Astrocyte of the spinal cord (primary cell): ENCODE results near the gene SORL1.

ENCODE experiments used
- DNase-seq: peaks from one replicate; pipeline ENCODE4 v3.0.0; 2011; ENCODE audit warnings: low read depth, low spot score
- H3K4me3 ChIP-seq: 2 replicates; pipeline ENCODE4 v1.5.1; 2011; ENCODE audit warnings: low read depth, mild to moderate bottlenecking, low read length, moderate library complexity
- CTCF ChIP-seq: IDR thresholded peaks from 2 replicates; pipeline ENCODE4 v1.5.1; 2012; ENCODE audit warnings: low read depth, mild to moderate bottlenecking, low read length, inconsistent platforms
- in situ Hi-C: cut with HindIII; loops from 2 replicates; pipeline ENCODE4 v1.10.0; 2017; ENCODE audit warnings: low sequenced_read_pairs

The SORL1 gene

DNA sequence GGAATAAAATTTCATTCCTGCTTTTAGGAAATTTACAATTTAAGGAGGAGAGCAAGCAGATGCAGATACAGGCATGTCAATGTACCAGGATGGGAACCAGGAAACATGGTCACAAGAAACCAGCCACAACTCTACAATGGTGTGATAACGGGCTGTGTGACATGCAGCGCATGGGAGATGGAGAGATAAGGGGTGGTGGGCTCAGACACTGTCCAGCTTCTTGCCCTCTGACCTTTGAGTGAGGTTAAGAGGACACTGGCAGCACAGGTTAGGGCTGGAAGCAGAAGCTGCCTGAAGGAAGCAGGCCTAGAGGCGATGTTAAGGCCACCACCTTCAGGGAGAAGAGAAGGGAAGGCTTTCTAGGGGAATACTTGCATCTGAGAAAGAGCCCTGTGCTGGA is 3.0 kb downstream of the SORL1 start:
- H3K4me3 ChIP-seq, result no peak overlapping the region
- TF ChIP-seq CTCF, result no peak
- no peak for DNase-seq
- in situ Hi-C loops, result no loop called here

GRCh38 chr11:121456151-121456550 is 4.0 kb downstream of the SORL1 start:
- DNase-seq, result no peak
- no peak overlapping the region for H3K4me3 ChIP-seq
- in situ Hi-C loops, result no loop called here
- no peak for TF ChIP-seq CTCF

- no peak for TF ChIP-seq CTCF
- in situ Hi-C loops, result no loop called here
- H3K4me3 ChIP-seq, result no peak overlapping the region
- no peak for DNase-seq
These were observed 4.8 kb downstream of the SORL1 start for GRCh38 chr11:121456816-121457431.

DNA sequence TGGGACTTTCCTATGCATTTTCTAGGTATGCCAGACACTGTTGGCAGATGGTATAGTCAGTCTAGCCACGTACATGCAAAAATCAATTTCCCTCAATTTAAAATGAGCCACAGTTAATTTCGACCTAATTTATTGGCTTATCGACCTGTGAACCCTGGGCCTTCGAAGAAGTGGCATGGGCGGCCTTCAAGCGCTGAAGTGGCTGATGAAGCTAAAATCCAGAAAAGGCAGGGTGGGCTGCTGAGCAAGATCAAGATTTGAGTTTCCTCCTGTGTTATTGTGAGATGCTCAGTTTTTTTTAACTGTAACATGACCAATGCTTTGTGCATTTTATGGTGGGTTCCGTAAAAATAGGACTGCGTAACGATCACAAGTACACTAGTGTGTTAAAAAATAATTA is 6.4 kb downstream of the SORL1 start:
- H3K4me3 ChIP-seq, result no peak overlapping the region
- DNase-seq, result no peak
- TF ChIP-seq CTCF, result no peak
- in situ Hi-C loops, result no loop called here

GRCh38 chr11:121459413-121460017 is 7.4 kb downstream of the SORL1 start:
- in situ Hi-C loops, result no loop called here
- no peak overlapping the region for H3K4me3 ChIP-seq

DNA sequence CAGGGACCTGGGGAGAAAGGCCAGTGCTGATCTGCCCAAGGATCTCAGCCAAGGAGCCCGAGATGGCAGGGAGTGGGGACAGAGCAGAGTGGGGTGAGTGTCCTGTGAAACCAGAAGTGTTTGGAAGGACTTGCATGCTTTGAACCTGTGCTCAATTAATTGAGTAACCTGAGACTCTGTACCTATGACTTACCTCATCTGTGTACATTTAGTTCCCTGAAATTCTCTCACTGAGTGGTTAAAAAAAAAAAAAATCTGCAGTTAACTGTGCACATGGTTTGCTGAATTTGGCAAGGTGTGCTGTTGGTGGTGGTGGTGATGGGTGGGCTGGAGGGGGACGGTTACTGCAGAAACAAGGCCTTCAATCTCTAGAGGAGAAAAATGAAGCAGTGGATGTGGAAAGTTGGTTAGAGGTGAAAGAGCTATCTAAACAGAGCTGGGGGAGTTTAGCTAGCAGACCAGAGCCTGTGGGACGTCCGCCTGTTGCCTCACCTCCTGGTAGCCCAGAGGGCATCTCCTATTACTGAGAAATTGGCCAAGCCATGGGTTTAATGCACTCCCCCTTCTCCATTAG is 8.9 kb downstream of the SORL1 start:
- in situ Hi-C loops, result no loop called here
- DNase-seq, result no peak
- no peak for TF ChIP-seq CTCF
- no peak overlapping the region for H3K4me3 ChIP-seq

More at GRCh38 chr11:121459413-121460017, 7.4 kb downstream of the SORL1 start:
- no peak for DNase-seq
- TF ChIP-seq CTCF, result no peak
